ENCODE results near the gene RBM19.

RBM19 gene

GRCh38 chr12:113852695-113853490 is 113.2 kb downstream of the RBM19 start:
- no peak for DNase-seq

- DNase-seq, result no peak
These were observed 113.9 kb downstream of the RBM19 start for GRCh38 chr12:113852264-113852663.

- DNase-seq, result no peak
These were observed 115.6 kb downstream of the RBM19 start for GRCh38 chr12:113850309-113851056.

GRCh38 chr12:113847856-113848255 is 118.3 kb downstream of the RBM19 start:
- DNase-seq, result no peak

- DNase-seq, result no peak
These were observed 119.0 kb downstream of the RBM19 start for GRCh38 chr12:113846883-113847755.

GRCh38 chr12:113845900-113846674 is 120.0 kb downstream of the RBM19 start:
- no peak for DNase-seq

GRCh38 chr12:113844495-113845210 is 121.5 kb downstream of the RBM19 start:
- DNase-seq, result no peak

- no peak for DNase-seq
These were observed 123.4 kb downstream of the RBM19 start for GRCh38 chr12:113842699-113843098.

- DNase-seq, result no peak
These were observed 124.3 kb downstream of the RBM19 start for GRCh38 chr12:113841786-113842185.

GRCh38 chr12:113840401-113841042 is 125.6 kb downstream of the RBM19 start:
- DNase-seq, result no peak

- DNase-seq, result no peak
These were observed 127.2 kb downstream of the RBM19 start for GRCh38 chr12:113838896-113839295.

GRCh38 chr12:113837528-113838296 is 128.4 kb downstream of the RBM19 start:
- DNase-seq, result no peak

- no peak for DNase-seq
These were observed 129.0 kb downstream of the RBM19 start for GRCh38 chr12:113837084-113837483.

GRCh38 chr12:113835896-113836295 is 130.2 kb downstream of the RBM19 start:
- DNase-seq, result no peak

GRCh38 chr12:113835433-113835832 is 130.7 kb downstream of the RBM19 start:
- no peak for DNase-seq

- no peak for DNase-seq
These were observed 132.7 kb downstream of the RBM19 start for GRCh38 chr12:113833422-113833821.

- DNase-seq, result no peak
These were observed 134.6 kb downstream of the RBM19 start for GRCh38 chr12:113831476-113831875.

GRCh38 chr12:113831016-113831415 is 135.1 kb downstream of the RBM19 start:
- DNase-seq, result no peak

GRCh38 chr12:113829212-113829611 is 136.9 kb downstream of the RBM19 start:
- DNase-seq, result no peak

- DNase-seq, result no peak
These were observed 138.5 kb downstream of the RBM19 start for GRCh38 chr12:113827539-113828114.
